Measurements from ENCODE around the gene RDX. TPM values are rescaled to one million over a fixed set of nuclear protein-coding genes. Genes with fewer than 3 reads are reported as not detected.
A peak's percentile ranks its signal among the peaks of the same experiment; 100 is the strongest.
"Not testable (repeated sequence)": the region's sequence is repeated elsewhere in the genome, so short reads cannot be mapped to it uniquely, and the experiment has no call there.

Gene RDX
- total RNA-seq, 1 donor from 2014 or later, result 125 TPM

DNA sequence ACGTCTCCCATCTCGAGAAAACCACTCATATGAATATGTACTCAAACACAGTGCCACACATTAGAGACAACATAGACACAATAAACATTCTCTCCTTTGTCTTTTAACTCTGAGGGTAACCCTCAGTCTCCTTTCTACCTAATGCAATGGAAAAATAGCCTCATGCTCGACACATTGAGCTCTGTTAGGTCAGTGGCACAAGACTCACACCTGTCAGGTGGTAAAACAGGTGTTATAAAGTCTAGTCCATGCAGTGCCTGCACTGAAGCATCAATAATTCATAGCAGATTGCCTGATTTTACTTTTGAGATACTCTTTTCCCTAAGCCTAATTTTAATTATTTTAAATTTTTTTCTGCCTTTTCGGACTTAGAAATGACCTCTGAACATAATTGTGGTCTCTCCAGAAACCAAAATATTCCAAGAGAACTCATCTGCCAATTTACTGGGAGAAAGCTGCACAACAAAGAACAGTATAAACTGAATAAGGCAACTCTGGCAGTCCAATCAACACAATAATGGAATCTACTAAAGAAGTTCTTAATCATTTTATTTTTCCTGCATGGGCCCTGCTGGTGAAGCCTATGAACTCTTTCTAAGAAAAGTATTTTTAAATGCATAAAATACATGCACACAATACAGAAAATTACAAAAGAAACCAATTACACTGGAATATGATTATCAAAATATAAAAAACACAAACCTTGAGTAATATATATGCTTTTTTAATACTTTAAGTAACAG lies 9.9 kb downstream of the RDX start:
- DNase-seq, result no peak
- Histone ChIP-seq H3K9me3 (replicated peaks) (no peaks in the 10 kb centered on the region), H3K36me3 (no peaks in the 10 kb centered on the region), H3K4me1 (peaks cover 53% of the 10 kb centered on the region), H3K4me3 (no peak overlapping the region), H3K27ac (replicated peaks) (no peak overlapping the region), H3K27me3 (ENCODE audit: low read depth) (no peaks in the 10 kb centered on the region)
- intact Hi-C loops (cut with micrococcal nuclease), result no loop called here
- TF ChIP-seq, protein P1, sequence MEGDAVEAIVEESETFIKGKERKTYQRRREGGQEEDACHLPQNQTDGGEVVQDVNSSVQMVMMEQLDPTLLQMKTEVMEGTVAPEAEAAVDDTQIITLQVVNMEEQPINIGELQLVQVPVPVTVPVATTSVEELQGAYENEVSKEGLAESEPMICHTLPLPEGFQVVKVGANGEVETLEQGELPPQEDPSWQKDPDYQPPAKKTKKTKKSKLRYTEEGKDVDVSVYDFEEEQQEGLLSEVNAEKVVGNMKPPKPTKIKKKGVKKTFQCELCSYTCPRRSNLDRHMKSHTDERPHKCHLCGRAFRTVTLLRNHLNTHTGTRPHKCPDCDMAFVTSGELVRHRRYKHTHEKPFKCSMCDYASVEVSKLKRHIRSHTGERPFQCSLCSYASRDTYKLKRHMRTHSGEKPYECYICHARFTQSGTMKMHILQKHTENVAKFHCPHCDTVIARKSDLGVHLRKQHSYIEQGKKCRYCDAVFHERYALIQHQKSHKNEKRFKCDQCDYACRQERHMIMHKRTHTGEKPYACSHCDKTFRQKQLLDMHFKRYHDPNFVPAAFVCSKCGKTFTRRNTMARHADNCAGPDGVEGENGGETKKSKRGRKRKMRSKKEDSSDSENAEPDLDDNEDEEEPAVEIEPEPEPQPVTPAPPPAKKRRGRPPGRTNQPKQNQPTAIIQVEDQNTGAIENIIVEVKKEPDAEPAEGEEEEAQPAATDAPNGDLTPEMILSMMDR (IDR thresholded peaks at IDR 0.05; ENCODE audit: borderline replicate concordance), result peak; percentile 17

DNA sequence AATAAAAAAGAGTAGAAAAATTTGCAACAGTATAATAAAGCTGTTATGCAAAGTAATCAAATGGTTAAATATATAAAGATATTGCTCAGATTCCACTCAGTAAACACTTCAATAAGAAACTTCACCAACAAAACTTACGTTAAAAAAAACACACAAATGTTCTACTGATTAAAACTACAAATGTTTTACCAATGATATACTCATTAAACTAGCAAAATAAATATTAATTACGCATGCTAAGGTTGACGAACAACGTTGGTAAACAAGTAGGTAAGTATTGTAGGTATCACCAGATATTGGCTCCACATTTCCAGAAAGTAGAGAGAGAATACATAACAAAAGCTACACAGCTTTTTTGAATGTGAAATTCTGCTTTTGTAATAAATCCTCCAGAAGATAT lies 12.6 kb downstream of the RDX start:
- no peaks in the 10 kb centered on the region for H3K9me3 ChIP-seq (replicated peaks)
- H3K4me1 ChIP-seq, result peaks cover 47% of the 10 kb centered on the region
- H3K27ac ChIP-seq (replicated peaks), result no peak overlapping the region
- TF ChIP-seq, protein P1 (IDR thresholded peaks at IDR 0.05; ENCODE audit: borderline replicate concordance), result no peak
- no peak overlapping the region for H3K4me3 ChIP-seq
- H3K27me3 ChIP-seq (ENCODE audit: low read depth), result no peaks in the 10 kb centered on the region
- DNase-seq, result no peak
- intact Hi-C loops (cut with micrococcal nuclease), result no loop called here
- H3K36me3 ChIP-seq, result peaks cover 8% of the 10 kb centered on the region

DNA sequence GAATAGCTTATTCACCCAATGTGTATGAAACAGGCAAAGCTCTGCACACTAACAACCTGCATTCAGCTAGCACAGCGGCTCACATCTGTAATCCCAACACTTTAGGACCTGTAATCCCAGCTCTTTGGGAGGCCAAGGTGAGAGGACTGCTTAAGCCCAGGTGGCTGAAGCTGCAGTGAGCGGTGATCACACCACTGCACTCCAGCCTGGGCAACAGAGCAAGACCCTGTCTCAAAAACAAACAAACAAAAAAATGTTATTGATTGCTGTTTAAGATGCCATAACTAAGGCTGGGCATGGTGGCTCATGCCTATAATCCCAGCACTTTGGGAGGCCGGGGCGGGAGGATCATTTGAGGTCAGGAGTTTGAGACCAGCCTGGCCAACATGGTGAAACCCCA lies 15.8 kb downstream of the RDX start:
- H3K27me3 ChIP-seq (ENCODE audit: low read depth); DNase-seq; H3K4me3 ChIP-seq; H3K9me3 ChIP-seq (replicated peaks); intact Hi-C loops (cut with micrococcal nuclease); H3K27ac ChIP-seq (replicated peaks): not testable (repeated sequence)
- peaks cover 22% of the 10 kb centered on the region for H3K36me3 ChIP-seq
- peaks cover 18% of the 10 kb centered on the region for H3K4me1 ChIP-seq

GRCh38 chr11:110279881-110280280 lies 16.5 kb downstream of the RDX start:
- H3K36me3 ChIP-seq, result peaks cover 22% of the 10 kb centered on the region
- no peaks in the 10 kb centered on the region for H3K27me3 ChIP-seq (ENCODE audit: low read depth)
- H3K4me1 ChIP-seq, result peaks cover 14% of the 10 kb centered on the region
- TF ChIP-seq, protein P1 (IDR thresholded peaks at IDR 0.05; ENCODE audit: borderline replicate concordance), result no peak
- intact Hi-C loops (cut with micrococcal nuclease), result no loop called here
- DNase-seq, result no peak
- no peaks in the 10 kb centered on the region for H3K9me3 ChIP-seq (replicated peaks)
- H3K4me3 ChIP-seq, result no peak overlapping the region
- H3K27ac ChIP-seq (replicated peaks), result no peak overlapping the region

DNA sequence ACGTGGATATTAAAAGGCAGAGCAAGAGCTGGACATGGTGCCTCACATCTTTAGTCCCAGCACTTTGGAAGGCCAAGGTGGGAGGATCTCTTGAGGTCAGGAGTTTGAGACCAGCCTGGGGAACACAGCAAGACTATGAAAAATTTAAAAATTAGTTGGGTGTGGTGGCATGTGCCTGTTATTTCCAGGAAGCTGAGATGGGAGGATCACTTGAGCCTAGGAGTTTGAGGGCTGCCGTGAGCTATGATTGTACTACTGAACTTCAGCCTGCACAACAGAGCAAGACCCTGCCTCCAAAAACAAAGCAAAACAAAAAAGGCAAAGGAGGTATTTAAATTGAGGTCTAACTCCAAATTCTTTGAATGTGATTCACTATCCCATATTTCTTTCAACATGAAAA lies 23.5 kb downstream of the RDX start:
- H3K36me3 ChIP-seq, result peaks cover 27% of the 10 kb centered on the region
- H3K4me3 ChIP-seq, result no peak overlapping the region
- intact Hi-C loops (cut with micrococcal nuclease), result no loop called here
- H3K9me3 ChIP-seq (replicated peaks), result no peaks in the 10 kb centered on the region
- TF ChIP-seq, protein P1 (IDR thresholded peaks at IDR 0.05; ENCODE audit: borderline replicate concordance), result no peak
- no peak overlapping the region for H3K27ac ChIP-seq (replicated peaks)
- H3K27me3 ChIP-seq (ENCODE audit: low read depth), result no peaks in the 10 kb centered on the region
- no peak for DNase-seq
- peaks cover 27% of the 10 kb centered on the region for H3K4me1 ChIP-seq

GRCh38 chr11:110269996-110270395 lies 26.4 kb downstream of the RDX start:
- H3K4me3 ChIP-seq, result no peak overlapping the region
- H3K9me3 ChIP-seq (replicated peaks), result no peaks in the 10 kb centered on the region
- intact Hi-C loops (cut with micrococcal nuclease), result no loop called here
- H3K4me1 ChIP-seq, result peaks cover 27% of the 10 kb centered on the region
- H3K27me3 ChIP-seq (ENCODE audit: low read depth), result no peaks in the 10 kb centered on the region
- TF ChIP-seq, protein P1 (IDR thresholded peaks at IDR 0.05; ENCODE audit: borderline replicate concordance), result no peak
- peaks cover 17% of the 10 kb centered on the region for H3K36me3 ChIP-seq
- no peak overlapping the region for H3K27ac ChIP-seq (replicated peaks)
- DNase-seq, result no peak
